HG03520 (cell line): ENCODE results near the gene INPP5A.
"Not testable (repeated sequence)": the region's sequence is repeated elsewhere in the genome, so short reads cannot be mapped to it uniquely, and the experiment has no call there.

Source experiments
- ATAC-seq: cut with Tn5 transposase; IDR thresholded peaks from one replicate; pipeline ENCODE4 v1.9.1; 2021; ENCODE audit warnings: mild to moderate bottlenecking, moderate library complexity; ENCODE audit not compliant: unreplicated experiment

Gene INPP5A

DNA sequence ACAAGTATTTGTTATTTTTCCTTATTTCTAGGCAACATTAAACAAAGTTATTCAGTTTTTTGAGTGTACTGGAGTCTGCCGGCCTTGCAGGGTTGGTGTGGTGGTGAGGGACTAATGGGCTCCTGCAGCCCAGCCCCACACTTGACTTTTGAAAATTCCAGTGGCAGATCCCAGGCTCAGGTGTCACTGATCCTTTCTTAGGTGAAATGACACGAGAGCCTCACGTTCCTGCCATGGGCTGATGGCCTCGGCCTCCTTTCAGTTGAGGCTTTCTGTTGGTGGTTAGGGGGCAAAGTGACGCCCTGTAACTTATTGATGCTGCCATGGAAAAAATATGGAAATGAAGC lies 130.4 kb downstream of the INPP5A start:
- no peak for ATAC-seq

GRCh38 chr10:132669208-132669861 lies 131.7 kb downstream of the INPP5A start:
- ATAC-seq: no peak

DNA sequence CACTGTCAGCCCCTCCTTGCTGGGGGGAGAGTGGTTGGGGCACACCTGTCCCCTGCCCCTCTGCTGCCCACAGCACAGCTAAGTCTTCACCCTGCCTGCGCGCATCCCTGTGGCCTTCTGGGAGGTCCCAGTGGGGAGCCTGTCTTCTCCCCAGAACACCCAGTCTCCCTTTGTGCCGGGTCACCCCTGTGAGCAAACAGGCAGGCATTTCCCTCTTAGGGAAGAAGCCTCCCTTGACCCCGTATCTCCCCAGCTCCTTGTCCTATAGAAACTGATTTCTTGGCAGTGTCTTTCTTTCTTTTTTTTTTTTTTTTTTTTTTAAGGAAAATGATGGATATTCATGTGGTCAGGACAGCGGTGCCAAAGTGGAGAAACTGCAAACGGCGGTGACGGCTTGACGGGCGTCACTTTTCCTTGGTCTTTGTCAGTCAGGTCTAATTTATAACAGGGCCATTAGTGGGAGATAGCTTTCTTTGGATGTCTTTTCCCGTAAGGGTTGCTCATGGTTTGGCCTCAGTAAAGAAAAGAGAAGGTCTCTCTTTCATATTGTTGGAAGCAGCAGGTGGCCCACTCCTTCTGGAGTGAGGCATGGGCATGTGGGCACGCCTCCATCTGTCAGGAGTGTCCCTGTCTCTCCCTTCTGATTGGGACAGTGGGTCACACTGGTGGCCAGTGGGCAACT lies 133.1 kb downstream of the INPP5A start:
- no peak for ATAC-seq

- ATAC-seq: no peak
Measured at GRCh38 chr10:132671228-132672154, 133.9 kb downstream of the INPP5A start.

GRCh38 chr10:132673746-132674145 lies 136.2 kb downstream of the INPP5A start:
- not testable (repeated sequence) for ATAC-seq

GRCh38 chr10:132674311-132674710 lies 136.7 kb downstream of the INPP5A start:
- ATAC-seq: no peak

- ATAC-seq: no peak
Measured at GRCh38 chr10:132675031-132675740, 137.6 kb downstream of the INPP5A start.

DNA sequence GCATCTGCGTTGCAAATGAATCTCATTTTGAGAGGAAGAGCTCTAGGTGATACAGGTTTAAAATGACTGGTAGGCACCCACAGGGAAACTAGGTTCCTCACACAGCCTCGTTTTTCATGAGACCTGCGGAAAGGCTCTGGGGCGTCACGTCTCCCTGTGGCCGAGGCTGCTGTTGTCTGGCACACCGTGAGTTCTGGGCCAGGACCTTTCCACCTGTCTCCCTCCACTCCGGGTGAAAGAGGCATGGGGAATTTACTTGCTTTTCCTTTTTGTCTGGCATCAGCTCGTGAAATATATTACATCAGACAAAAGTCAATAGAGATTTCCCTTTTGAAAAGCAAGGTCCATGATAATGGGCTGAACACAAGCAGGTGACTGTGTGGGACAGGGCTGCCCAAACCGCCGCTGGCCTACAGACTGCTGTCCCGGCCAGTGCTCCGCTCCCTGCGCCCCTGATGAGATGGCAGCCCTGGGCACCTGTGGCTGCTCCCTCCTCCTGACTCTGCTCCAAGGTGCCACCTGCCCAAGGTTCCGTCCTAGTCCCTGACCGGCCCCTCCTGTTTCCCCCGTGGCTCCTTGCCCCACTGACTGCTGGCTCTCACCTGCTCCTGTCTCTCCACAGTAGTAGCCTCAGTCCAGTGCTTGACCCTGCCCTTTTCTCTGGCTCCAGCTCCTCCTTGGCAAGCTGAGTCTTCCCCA lies 138.8 kb downstream of the INPP5A start:
- no peak for ATAC-seq

- no peak for ATAC-seq
Measured at GRCh38 chr10:132677096-132677472, 139.5 kb downstream of the INPP5A start.

- no peak for ATAC-seq
Measured at GRCh38 chr10:132677473-132678227, 140.1 kb downstream of the INPP5A start.

DNA sequence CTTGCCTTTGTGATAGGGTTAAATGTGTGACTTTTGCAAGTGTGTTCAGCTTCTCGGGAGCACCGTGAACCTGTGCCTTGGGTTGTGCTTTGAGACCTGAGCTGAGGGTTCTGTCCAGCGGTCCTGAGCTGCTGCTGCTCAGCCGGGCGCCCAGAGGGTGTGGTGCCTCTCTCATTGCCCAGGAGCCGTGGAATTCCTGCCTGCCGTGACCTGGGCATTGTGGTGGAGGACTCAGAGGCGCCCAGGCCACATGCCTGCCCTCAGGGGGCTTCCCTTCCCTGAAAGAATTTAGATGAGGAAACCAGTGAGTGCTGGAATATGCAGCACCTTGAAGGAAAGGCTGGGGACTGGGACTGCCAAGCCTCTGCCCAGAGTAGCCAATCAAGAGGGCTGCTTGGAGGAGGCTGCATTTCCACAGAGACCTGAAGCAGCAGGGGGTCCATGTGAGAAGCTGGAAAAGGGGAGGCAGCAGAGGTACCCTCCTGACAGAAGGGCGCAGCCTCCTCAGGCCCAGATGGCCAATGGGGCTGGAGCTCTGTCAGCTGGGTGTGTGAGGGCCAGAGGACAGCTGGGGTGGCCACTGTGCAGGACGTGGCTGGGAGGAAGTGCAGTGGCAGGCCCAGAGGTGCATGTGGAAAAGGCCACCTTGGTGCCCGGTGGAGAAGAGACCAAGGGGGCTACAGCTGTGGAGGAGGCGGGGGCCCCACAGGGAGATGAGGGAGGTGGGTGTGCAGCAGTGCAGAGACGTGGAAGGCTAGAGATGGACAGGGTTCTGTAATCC lies 141.0 kb downstream of the INPP5A start:
- no peak for ATAC-seq

DNA sequence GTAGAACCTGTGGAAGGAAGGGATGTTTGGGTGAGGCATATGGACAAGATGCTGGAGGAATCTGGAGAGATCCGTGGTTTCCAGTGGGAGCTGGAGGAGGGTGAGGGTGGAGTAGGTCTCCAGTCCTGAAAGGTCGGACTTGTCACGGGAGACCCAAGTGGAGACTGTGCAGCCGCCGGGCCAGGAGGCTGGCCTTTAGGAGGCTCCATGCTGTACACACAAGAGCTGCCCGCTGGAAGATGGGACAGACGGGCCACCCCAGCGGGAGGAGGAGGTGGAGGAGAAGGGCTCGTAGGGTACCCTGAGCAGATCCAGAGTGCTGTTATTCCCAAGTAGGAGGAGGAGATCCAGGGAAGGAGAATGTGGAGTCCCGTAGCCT lies 141.6 kb downstream of the INPP5A start:
- ATAC-seq: no peak

DNA sequence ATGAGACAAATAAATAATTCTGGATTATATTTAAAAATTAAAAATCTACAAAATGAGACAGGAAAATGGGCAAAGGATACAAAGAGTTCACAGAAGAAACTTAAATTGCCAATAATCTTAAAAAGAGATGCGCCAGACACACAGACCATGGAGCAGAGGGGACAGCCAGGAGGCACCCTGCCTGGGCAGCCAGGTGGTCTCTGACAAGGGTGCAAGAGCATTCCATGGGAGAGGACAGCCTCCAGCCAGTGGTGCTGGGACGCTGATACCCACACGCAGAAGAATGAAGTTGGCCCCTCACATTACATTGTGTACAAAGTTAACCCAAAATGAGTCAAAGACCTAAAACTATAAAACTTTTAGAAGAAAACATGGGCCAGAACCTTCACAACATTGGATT lies 142.1 kb downstream of the INPP5A start:
- ATAC-seq: no peak

DNA sequence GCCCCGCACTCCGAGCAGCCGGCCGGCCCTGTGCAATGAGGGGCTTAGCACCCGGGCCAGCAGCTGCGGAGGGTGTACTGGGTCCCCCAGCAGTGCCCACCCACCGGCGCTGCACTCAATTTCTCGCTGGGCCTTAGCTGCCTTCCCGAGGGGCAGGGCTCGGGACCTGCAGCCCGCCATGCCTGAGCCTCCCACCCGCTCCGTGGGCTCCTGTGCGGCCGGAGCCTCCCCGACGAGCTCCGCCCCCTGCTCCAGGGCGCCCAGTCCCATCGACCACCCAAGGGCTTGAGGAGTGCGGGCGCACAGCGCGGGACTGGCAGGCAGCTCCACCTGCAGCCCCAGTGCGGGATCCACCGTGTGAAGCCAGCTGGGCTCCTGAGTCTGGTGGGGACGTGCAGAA lies 143.2 kb downstream of the INPP5A start:
- not testable (repeated sequence) for ATAC-seq

DNA sequence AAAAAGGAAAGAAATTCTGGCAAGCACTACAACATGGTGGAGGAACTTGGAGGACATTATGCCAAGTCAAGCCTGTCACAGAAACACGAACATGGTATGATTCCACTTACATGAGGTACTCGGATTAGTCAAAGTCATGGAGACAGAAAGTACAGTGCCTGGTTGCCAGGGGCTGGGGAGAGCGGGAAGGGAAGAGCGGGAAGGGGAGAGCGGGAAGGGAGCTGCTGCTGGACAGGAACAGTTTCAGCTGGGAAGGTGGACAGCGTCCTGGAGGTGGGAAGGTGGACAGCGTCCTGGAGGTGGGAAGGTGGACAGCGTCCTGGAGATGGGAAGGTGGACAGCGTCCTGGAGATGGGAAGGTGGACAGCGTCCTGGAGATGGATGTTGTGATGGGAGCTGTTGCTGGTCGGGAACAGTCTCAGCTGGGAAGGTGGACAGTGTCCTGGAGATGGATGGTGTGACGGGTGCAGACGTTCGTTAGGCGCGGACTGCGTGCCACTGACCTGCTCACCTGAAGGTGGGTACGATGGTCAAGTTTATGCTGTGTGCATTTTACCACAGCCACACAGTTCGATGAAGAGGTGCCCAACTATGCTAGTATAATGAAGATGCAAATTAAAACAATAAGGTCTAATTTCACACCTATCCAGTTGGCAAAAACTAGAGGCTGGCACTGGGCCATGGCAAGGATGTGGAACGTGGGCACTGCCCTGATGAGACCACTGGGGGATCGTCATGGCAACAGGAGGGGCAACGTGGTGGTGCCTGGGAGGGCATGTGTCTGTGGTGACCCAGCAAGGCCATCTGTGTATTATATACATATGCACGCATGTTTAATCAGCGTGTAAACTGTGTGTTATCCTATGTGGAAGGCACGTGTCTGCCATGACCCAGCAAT lies 144.5 kb downstream of the INPP5A start:
- ATAC-seq: no peak

DNA sequence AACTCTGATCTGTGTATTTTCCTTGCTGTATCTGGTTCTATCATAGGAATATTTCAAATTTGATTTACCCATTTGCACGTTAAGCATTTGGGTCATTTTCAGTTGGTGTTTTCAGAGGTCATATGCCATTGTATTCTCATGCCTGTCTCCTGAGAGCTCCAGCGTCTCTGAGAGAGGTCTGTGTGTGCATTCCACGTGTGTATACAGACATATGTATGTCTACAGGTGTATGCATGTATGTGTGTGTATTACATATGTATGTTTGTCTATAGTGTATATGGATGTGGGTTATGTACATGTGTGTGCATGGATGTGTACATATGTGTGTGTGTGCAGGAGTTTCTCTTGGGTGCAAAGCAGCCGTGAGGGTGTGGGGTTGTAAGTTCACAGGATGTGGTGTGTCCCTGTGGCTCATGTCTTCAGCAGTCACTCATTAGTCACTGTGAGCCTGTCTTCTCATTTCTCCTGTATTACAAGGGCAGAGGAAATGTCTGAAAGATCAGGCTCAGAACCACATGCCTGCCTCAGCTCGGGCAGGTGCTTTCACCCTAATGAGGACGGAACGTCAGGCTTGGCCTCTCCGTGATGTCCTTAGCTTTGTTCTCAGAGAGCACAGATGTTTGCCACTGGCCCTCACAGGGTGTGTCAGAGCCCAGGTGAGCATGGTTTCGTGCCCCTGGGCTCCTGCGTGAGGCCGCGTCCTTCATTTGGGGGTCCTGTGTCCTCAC lies 146.7 kb downstream of the INPP5A start:
- ATAC-seq: no peak

- no peak for ATAC-seq
Measured at GRCh38 chr10:132685101-132685891, 147.7 kb downstream of the INPP5A start.
